GM19239 (cell line): ENCODE measurements around the gene ADGRL3.
"Not testable (repeated sequence)": the region's sequence is repeated elsewhere in the genome, so short reads cannot be mapped to it uniquely, and the experiment has no call there.

ENCODE experiments used
- DNase-seq: peaks from one replicate; pipeline ENCODE4 v3.0.0; 2011; ENCODE audit warnings: low spot score; ENCODE audit not compliant: insufficient read length
- FAIRE-seq: peaks from 2 replicates; lab custom pipeline; 2011; peaks lifted over from hg19 to GRCh38; lab: Jason Lieb, UNC

Gene ADGRL3

GRCh38 chr4:61671599-61671998, 471.5 kb downstream of the ADGRL3 start:
- DNase-seq (no peak), FAIRE-seq (no peak)

- no peak for FAIRE-seq
- no peak for DNase-seq
Observed at GRCh38 chr4:61675464-61675863, 475.3 kb downstream of the ADGRL3 start.

GRCh38 chr4:61678297-61678696, 478.2 kb downstream of the ADGRL3 start:
- FAIRE-seq: no peak
- no peak for DNase-seq

- DNase-seq (no peak), FAIRE-seq (no peak)
Observed at GRCh38 chr4:61693520-61693919, 493.4 kb downstream of the ADGRL3 start.

GRCh38 chr4:61714387-61714911, 514.3 kb downstream of the ADGRL3 start:
- no peak for FAIRE-seq
- DNase-seq: no peak

- FAIRE-seq (no peak), DNase-seq (no peak)
Observed at GRCh38 chr4:61716426-61716825, 516.3 kb downstream of the ADGRL3 start.

- DNase-seq (no peak), FAIRE-seq (no peak)
Observed at GRCh38 chr4:61723492-61723891, 523.4 kb downstream of the ADGRL3 start.

- no peak for DNase-seq
- FAIRE-seq: no peak
Observed at GRCh38 chr4:61727286-61727685, 527.2 kb downstream of the ADGRL3 start.

DNA sequence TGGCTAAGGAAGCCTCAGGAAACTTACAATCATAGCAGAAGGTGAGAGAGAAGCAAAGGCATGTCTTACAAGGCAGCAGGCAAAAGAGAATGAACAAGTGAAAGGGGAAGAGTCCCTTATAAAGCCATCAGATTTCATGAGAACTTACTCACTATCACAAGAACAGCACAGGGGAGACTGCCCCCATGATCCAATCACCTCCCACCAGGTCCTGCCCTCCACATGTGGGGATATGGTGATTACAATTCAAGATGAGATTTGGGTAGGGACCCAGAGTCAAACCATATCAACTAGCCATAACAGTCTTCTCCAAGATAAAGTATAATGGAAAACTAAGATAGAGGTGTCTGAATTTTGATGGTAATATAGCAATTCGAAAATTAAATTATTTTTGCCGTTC, 534.3 kb downstream of the ADGRL3 start:
- FAIRE-seq (no peak), DNase-seq (no peak)

DNA sequence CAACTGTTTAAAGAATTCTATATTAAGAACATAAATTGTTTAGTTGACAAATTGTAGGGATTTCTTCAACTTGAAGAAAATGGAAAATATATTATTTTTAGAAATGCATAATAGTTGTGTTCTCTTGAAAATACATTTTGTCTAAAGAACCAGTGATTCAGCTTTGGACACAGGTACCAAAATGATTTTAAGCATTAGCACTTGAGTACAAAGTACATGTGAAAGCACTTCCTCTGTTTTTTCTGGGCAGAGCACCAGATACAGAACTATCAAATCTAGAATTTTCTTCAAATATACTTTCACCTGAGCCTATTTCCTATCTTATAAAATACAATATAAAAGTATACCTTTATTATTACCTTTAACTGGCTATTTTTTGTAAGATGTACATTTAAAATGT, 539.8 kb downstream of the ADGRL3 start:
- FAIRE-seq: no peak
- DNase-seq: no peak

GRCh38 chr4:61740886-61741285, 540.8 kb downstream of the ADGRL3 start:
- DNase-seq: no peak
- FAIRE-seq: no peak

DNA sequence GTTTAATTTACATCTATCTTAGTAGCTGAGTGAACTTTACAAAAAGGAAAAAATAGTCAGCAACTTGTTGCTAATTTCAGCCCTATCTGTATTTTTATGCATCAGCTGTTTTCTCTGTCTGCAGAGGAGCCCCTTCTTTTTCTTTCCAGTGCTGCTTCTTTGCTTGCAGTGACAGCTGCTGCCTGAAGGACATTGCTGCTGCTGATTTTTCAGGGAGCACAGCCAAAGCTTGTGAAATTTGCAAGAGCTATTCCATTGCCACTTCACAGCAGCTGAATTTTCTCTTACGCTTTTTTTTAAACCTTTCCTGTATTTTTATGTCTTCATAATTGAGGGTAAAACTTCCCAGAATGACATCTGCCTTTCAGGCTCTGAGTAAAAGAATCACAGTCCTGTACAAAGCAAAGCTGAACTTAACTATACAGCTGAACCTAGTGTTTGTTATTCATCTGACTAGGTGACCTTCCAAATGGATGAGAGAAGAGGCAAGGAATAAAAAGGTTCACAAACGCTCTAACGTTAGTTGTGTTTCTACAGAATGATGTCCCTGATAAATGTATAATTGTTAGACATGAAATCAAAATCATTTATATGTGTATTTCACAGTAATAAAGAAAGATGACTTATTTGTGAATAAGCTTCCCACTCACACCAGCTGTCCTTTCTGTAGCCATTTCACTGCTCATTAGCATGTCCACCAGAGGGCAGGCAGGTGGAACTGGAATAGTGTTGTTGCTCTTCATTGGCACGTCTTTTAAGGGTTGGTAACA, 541.4 kb downstream of the ADGRL3 start:
- DNase-seq (no peak), FAIRE-seq (no peak)

DNA sequence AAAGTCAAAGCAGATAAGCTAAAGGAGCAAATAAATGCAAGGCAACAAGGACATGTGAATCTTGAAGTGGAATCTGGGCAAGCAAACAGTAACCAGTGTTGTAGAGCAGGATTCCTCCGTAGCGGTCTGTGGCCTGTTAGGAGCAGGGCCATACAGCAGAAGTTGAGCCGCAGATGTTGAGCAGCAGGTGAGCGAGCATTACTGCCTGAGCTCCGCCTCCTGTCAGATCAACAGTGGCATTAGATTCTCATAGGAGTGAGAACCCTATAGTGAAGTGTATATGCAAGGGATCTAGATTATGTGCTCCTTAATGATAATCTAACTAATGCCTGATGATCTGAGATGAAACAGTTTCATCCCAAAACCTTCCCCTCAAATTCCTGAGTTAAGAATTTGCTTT, 550.7 kb downstream of the ADGRL3 start:
- no peak for DNase-seq
- no peak for FAIRE-seq

- no peak for DNase-seq
- no peak for FAIRE-seq
Observed at GRCh38 chr4:61752617-61753016, 552.5 kb downstream of the ADGRL3 start.

- FAIRE-seq (no peak), DNase-seq (no peak)
Observed at GRCh38 chr4:61753739-61754138, 553.6 kb downstream of the ADGRL3 start.

GRCh38 chr4:61756937-61757336, 556.8 kb downstream of the ADGRL3 start:
- DNase-seq, FAIRE-seq: not testable (repeated sequence)

DNA sequence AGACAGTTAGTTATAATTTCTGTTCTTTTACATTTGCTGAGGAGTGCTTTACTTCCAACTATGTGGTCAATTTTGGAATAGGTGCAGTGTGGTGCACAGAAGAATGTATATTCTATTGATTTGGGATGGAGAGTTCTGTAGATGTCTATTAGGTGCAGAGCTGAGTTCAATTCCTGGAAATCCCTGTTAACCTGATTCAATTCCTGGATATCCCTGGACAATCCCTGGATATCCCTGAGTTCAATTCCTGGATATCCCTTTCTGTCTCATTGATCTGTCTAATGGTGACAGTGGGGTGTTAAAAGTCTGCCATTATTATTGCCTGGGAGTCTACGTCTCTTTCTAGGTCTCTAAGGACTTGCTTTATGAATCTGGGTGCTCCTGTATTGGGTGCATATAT, 557.9 kb downstream of the ADGRL3 start:
- not testable (repeated sequence) for DNase-seq, FAIRE-seq

DNA sequence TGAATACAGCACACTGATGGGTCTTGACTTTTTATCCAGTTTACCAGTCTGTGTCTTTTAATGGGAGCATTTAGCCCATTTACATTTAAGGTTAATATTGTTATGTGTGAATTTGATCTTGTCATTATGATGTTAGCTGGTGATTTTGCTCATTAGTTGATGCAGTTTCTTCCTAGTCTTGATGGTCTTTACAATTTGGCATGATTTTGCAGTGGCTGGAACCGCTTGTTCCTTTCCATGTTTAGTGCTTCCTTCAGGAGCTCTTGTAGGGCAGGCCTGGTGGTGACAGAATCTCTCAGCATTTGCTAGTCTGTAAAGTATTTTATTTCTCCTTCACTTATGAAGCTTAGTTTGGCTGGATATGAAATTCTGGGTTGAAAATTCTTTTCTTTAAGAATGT, 558.5 kb downstream of the ADGRL3 start:
- FAIRE-seq, DNase-seq: not testable (repeated sequence)

DNA sequence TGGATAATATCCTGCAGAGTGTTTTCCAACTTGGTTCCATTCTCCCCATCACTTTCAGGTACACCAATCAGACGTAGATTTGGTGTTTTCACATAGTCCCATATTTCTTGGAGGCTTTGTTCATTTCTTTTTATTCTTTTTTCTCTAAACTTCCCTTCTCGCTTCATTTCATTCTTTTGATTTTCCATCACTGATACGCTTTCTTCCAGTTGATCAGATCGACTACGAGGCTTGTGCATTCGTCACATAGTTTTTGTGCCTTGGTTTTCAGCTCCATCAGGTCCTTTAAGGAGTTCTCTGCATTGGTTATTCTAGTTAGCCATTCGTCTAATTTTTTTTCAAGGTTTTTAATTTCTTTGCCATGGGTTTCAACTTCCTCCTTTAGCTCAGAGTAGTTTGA, 559.1 kb downstream of the ADGRL3 start:
- FAIRE-seq, DNase-seq: not testable (repeated sequence)

DNA sequence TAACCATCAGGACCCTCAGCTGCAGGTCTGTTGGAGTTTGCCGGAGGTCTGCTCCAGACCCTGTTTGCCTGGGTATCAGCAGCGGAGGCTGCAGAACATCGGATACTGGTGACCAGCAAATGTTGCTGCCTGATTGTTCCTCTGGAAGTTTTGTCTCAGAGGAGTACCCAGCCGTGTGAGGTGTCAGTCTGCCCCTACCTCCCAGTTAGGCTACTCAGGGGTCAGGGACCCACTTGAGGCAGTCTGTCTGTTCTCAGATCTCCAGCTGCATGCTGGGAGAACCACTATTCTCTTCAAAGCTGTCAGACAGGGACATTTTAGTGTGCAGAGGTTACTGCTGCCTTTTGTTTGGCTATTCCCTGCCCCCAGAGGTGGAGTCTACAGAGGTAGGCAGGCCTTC, 559.8 kb downstream of the ADGRL3 start:
- FAIRE-seq, DNase-seq: not testable (repeated sequence)

GRCh38 chr4:61760820-61761219, 560.7 kb downstream of the ADGRL3 start:
- no peak for DNase-seq
- FAIRE-seq: no peak
